ENCODE results near the gene ST6GALNAC3. TPM values are rescaled to one million over a fixed set of nuclear protein-coding genes. Genes with fewer than 3 reads are reported as not detected.

ST6GALNAC3 gene
- total RNA-seq, 1 donor from 2014 or later, result 23.6 TPM

DNA sequence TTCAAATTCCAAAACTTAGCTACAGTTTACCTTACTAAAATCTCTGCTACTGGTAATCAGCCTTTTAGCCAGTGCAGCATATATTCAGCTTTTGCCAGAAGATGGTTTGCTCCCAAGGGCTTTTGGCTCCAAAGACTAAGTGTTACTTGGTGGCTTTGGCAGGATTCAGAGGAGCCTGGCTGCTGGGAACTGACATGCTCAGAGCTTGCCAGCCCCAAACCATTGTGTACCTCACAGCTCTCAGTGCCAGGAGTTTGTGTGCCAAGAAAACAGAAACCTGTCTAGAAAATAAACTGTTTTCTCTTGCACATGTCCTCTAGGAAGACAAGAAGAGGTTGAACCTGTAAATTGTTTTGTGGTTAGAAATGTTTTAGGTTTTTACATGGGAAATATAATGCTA lies 315.9 kb downstream of the ST6GALNAC3 start:
- H3F3A ChIP-seq (ENCODE audit: low read depth), result no peaks in the 10 kb centered on the region
- no peak overlapping the region for H3K27ac Mint-ChIP-seq
- H3K9me3 Mint-ChIP-seq, result no peaks in the 10 kb centered on the region
- no peak for DNase-seq (ENCODE audit: low spot score)
- H3K4me1 Mint-ChIP-seq, result peaks cover 9% of the 10 kb centered on the region
- H2AFZ ChIP-seq (replicated peaks), result no peak overlapping the region
- H4K20me1 ChIP-seq (ENCODE audit: low read depth), result no peaks in the 10 kb centered on the region
- no peaks in the 10 kb centered on the region for H3K79me2 ChIP-seq (ENCODE audit: low read depth)
- H3K4me1 ChIP-seq, result no peaks in the 10 kb centered on the region
- no peak overlapping the region for H3K27ac ChIP-seq
- TF ChIP-seq, protein P1, sequence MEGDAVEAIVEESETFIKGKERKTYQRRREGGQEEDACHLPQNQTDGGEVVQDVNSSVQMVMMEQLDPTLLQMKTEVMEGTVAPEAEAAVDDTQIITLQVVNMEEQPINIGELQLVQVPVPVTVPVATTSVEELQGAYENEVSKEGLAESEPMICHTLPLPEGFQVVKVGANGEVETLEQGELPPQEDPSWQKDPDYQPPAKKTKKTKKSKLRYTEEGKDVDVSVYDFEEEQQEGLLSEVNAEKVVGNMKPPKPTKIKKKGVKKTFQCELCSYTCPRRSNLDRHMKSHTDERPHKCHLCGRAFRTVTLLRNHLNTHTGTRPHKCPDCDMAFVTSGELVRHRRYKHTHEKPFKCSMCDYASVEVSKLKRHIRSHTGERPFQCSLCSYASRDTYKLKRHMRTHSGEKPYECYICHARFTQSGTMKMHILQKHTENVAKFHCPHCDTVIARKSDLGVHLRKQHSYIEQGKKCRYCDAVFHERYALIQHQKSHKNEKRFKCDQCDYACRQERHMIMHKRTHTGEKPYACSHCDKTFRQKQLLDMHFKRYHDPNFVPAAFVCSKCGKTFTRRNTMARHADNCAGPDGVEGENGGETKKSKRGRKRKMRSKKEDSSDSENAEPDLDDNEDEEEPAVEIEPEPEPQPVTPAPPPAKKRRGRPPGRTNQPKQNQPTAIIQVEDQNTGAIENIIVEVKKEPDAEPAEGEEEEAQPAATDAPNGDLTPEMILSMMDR (IDR thresholded peaks at IDR 0.05), result no peak
- no peak for TF ChIP-seq EZH2 (IDR thresholded peaks at IDR 0.05)
- no peak for TF ChIP-seq EZH2phosphoT487 (IDR thresholded peaks at IDR 0.05)
- peaks cover 2% of the 10 kb centered on the region for H3K36me3 Mint-ChIP-seq
- no peaks in the 10 kb centered on the region for H3K36me3 ChIP-seq
- no peak overlapping the region for H3K4me3 ChIP-seq
- H3K27me3 Mint-ChIP-seq (ENCODE audit: insufficient read depth, low read depth), result no peaks in the 10 kb centered on the region
- no peak overlapping the region for H3K9ac ChIP-seq
- H3K9me3 ChIP-seq (ENCODE audit: low read depth), result no peaks in the 10 kb centered on the region
- H3K27me3 ChIP-seq, result no peaks in the 10 kb centered on the region
- no peak overlapping the region for H3K4me2 ChIP-seq
- no peak overlapping the region for H3K4me3 Mint-ChIP-seq

DNA sequence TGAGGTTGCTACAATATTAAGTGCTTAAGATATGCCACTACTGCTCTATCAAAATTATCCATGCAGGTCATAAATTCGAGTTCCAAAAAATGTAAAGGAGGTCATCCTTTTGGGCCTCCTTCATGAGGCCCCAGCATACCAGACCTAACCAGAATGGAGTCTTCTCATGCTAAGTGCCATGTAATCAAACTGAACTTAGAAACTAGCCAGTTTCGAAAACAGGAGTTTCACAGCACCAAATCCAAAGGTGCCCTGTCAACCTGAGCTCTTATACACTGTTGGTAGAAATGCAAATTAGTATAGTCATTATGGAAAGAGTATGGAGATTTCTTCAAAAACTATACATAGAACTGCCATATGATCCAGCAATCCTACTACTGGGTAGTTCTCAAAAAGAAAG lies 320.5 kb downstream of the ST6GALNAC3 start:
- H3K4me3 Mint-ChIP-seq, result no peak overlapping the region
- no peak overlapping the region for H3K27ac Mint-ChIP-seq
- H4K20me1 ChIP-seq (ENCODE audit: low read depth), result no peaks in the 10 kb centered on the region
- H3K27me3 Mint-ChIP-seq (ENCODE audit: insufficient read depth, low read depth), result no peaks in the 10 kb centered on the region
- DNase-seq (ENCODE audit: low spot score), result no peak
- no peak overlapping the region for H3K9ac ChIP-seq
- peaks cover 2% of the 10 kb centered on the region for H3K36me3 Mint-ChIP-seq
- no peak overlapping the region for H3K27ac ChIP-seq
- H3K4me3 ChIP-seq, result no peak overlapping the region
- peaks cover 4% of the 10 kb centered on the region for H3K9me3 Mint-ChIP-seq
- H3K4me2 ChIP-seq, result no peak overlapping the region
- no peaks in the 10 kb centered on the region for H3K79me2 ChIP-seq (ENCODE audit: low read depth)
- no peaks in the 10 kb centered on the region for H3K9me3 ChIP-seq (ENCODE audit: low read depth)
- TF ChIP-seq EZH2 (IDR thresholded peaks at IDR 0.05) (no peak), EZH2phosphoT487 (IDR thresholded peaks at IDR 0.05) (no peak)
- TF ChIP-seq, protein P1 (IDR thresholded peaks at IDR 0.05), result no peak
- H3K4me1 ChIP-seq, result no peaks in the 10 kb centered on the region
- no peaks in the 10 kb centered on the region for H3K4me1 Mint-ChIP-seq
- no peak overlapping the region for H2AFZ ChIP-seq (replicated peaks)
- no peaks in the 10 kb centered on the region for H3K36me3 ChIP-seq
- no peaks in the 10 kb centered on the region for H3K27me3 ChIP-seq
- no peaks in the 10 kb centered on the region for H3F3A ChIP-seq (ENCODE audit: low read depth)

DNA sequence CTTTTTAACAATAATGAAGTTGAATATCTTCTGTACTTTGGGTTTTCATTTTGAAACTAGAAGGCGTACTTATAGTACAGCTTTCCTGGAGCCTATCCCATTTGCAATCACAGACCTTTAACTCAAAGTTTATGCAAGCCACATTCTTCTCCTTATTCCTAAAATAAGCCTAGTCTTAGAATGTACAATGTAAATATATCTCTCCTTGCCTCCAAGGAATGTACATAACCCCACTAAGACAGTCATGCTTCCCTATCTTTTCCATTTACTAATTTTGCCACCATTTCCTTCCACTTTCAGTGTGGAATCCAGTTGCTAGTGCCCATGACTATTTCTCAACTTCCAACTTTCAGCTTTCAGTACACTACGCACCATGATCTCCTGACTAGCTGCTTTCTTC lies 327.6 kb downstream of the ST6GALNAC3 start:
- Histone ChIP-seq H3K36me3 (no peaks in the 10 kb centered on the region), H3K27me3 (no peaks in the 10 kb centered on the region), H3K4me1 (no peaks in the 10 kb centered on the region), H3K9ac (no peak overlapping the region), H4K20me1 (ENCODE audit: low read depth) (no peaks in the 10 kb centered on the region), H3K9me3 (ENCODE audit: low read depth) (no peaks in the 10 kb centered on the region), H2AFZ (replicated peaks) (no peak overlapping the region), H3K4me2 (no peak overlapping the region), H3F3A (ENCODE audit: low read depth) (no peaks in the 10 kb centered on the region), H3K79me2 (ENCODE audit: low read depth) (no peaks in the 10 kb centered on the region), H3K4me3 (no peak overlapping the region), H3K27ac (no peak overlapping the region)
- Mint-ChIP-seq H3K36me3 (no peaks in the 10 kb centered on the region), H3K4me1 (no peaks in the 10 kb centered on the region), H3K27ac (no peak overlapping the region), H3K27me3 (ENCODE audit: insufficient read depth, low read depth) (no peaks in the 10 kb centered on the region), H3K4me3 (no peak overlapping the region), H3K9me3 (peaks cover 9% of the 10 kb centered on the region)
- DNase-seq (ENCODE audit: low spot score), result no peak
- no peak for TF ChIP-seq EZH2 (IDR thresholded peaks at IDR 0.05)
- TF ChIP-seq, protein P1 (IDR thresholded peaks at IDR 0.05), result no peak
- no peak for TF ChIP-seq EZH2phosphoT487 (IDR thresholded peaks at IDR 0.05)
